Uterus (tissue), 2 donors: Measurements from ENCODE around the gene ZDHHC5.

Experiments used
- POLR2A ChIP-seq, 2 donors: fragments of 450-650 bp; IDR thresholded peaks; one replicate each; pipeline ENCODE4 v1.6.1; 2016; ENCODE audit warnings: antibody characterized with exemption in 2 of 2, mild to moderate bottlenecking in 1 of 2, moderate library complexity in 1 of 2
- TF ChIP-seq, protein P1 (sequence below), 4 experiments: fragments of 200-600 bp in 2 of 4; fragments of 450-650 bp in 2 of 4; sonication (generic) in 2 of 4; IDR thresholded peaks; one replicate each; pipeline ENCODE4 v1.5.1; 2016 to 2019; ENCODE audit warnings: antibody characterized with exemption in 4 of 4, mild to moderate bottlenecking in 2 of 4, moderate library complexity in 1 of 4

DNA sequence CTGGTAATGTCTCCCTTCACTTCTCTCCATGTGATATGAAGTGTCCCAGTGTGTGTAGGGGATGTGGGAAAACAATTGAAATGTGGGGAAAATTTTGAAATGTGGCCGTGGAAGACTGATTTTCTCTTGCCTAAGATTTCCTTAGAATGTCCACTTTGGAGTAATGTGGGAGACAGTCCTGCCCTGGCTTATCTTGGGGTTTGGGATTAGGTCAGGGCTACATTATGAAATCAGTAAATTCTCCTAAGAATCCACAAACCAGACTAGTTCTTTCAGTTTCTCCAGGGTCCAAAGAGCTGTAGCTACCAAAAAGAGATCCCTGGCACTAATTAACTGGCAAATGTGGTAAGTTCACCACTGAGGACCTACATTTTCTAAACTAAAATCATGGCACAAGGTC, 41.0 kb upstream of the ZDHHC5 start:
- TF ChIP-seq, protein P1, sequence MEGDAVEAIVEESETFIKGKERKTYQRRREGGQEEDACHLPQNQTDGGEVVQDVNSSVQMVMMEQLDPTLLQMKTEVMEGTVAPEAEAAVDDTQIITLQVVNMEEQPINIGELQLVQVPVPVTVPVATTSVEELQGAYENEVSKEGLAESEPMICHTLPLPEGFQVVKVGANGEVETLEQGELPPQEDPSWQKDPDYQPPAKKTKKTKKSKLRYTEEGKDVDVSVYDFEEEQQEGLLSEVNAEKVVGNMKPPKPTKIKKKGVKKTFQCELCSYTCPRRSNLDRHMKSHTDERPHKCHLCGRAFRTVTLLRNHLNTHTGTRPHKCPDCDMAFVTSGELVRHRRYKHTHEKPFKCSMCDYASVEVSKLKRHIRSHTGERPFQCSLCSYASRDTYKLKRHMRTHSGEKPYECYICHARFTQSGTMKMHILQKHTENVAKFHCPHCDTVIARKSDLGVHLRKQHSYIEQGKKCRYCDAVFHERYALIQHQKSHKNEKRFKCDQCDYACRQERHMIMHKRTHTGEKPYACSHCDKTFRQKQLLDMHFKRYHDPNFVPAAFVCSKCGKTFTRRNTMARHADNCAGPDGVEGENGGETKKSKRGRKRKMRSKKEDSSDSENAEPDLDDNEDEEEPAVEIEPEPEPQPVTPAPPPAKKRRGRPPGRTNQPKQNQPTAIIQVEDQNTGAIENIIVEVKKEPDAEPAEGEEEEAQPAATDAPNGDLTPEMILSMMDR (IDR thresholded peaks at IDR 0.05) = no peak
- TF ChIP-seq POLR2A (IDR thresholded peaks at IDR 0.05) = no peak
